Measurements from ENCODE around the gene ZNF341. TPM values are rescaled to one million over a fixed set of nuclear protein-coding genes. Genes with fewer than 3 reads are reported as not detected.

ZNF341 gene
- total RNA-seq, 1 donor from 2014 or later: 1.8 TPM

DNA sequence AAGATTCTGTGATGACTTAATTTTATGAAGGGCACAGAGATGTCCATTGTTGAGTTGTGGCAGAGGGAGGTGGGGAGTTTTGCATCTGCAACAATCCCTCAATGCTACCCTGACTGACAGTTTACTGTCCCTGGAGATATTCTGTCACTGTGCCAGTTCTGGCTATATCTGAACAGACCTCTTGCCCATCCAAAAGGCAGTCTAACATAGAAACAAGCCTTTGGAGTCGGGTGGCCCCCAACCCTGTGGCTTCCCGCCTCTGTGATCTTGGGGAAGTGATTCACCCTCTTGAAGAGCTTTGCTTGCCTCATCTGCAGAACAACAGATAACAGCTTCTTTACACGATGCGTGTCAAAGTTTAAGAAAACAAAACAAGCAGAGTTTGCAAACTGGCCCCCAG is 41.8 kb upstream of the ZNF341 start:
- H3K9me3 ChIP-seq (replicated peaks): no peaks in the 10 kb centered on the region
- H3K4me1 ChIP-seq: peaks cover 31% of the 10 kb centered on the region
- H3K27me3 ChIP-seq (ENCODE audit: low read depth): no peaks in the 10 kb centered on the region
- TF ChIP-seq CTCF (IDR thresholded peaks at IDR 0.05; ENCODE audit: borderline replicate concordance): no peak
- no peaks in the 10 kb centered on the region for H3K36me3 ChIP-seq
- no peak overlapping the region for H3K27ac ChIP-seq (replicated peaks)
- H3K4me3 ChIP-seq: no peak overlapping the region
- intact Hi-C loops (cut with micrococcal nuclease): no loop called here
- no peak for DNase-seq

DNA sequence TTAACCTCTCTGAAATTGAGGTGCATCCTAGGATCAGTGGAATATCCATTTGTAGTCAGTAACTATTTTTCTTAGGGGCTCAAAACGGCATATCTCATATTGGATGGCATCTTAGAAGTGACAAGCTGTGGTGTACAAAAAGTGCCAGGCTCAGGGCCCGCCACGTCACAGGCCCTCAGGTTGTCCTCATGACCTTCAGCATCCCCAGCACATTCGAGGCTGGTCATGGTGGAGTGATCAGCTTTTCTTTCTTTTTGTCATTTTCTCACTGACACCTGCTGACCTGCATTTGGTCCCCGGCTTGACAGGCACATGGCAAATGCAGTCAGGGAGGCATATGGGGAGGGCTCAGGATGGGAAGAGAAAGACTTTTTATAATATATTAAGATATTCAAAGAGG is 38.5 kb upstream of the ZNF341 start:
- no peak for DNase-seq
- H3K4me3 ChIP-seq: no peak overlapping the region
- no peak for TF ChIP-seq CTCF (IDR thresholded peaks at IDR 0.05; ENCODE audit: borderline replicate concordance)
- no peak overlapping the region for H3K27ac ChIP-seq (replicated peaks)
- H3K9me3 ChIP-seq (replicated peaks): no peaks in the 10 kb centered on the region
- H3K4me1 ChIP-seq: peaks cover 17% of the 10 kb centered on the region
- intact Hi-C loops (cut with micrococcal nuclease): no loop called here
- no peaks in the 10 kb centered on the region for H3K27me3 ChIP-seq (ENCODE audit: low read depth)
- no peaks in the 10 kb centered on the region for H3K36me3 ChIP-seq

DNA sequence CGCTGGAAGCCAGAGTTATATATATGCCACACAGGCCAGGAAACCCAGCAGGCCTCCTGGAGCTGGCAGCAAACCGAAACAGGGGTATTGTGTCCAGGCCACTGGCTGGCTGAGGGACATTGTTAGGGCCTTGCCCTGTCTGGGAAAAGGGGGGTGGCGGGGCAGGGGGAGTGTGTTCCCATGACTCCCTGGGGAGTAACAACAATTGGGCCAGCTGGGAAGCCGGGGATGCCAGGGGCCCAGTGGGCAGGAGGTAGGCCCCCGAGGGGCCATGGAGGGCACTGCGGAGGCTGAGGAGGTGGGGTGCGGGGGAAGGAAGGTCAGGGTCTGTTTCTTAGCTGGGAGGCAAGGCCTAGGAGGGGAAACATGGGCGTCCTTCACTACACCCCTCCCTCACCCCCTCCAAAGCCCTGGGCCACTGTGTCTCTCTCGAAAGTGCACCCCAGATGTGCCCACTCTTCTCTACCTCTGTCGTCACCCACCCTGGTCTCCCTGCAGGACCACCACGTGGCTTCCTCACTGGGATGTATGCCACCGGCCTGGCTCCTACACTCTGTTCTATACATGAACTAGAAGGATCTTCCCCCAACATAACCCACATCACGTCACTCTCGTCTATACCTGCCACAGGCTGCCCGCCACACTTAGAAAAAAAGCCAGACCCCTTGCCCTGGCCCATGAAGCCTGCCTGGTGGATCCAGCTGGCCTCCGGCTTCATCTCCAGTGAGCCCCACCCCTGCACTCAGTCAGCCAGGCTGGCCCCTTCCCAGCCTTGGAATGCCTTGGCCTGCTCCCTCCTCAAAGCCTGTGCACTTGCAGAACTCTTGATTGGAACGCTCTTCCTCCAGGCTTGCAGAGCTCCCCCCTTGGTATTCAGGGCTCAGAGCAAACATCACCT is 37.8 kb upstream of the ZNF341 start:
- no peak for TF ChIP-seq CTCF (IDR thresholded peaks at IDR 0.05; ENCODE audit: borderline replicate concordance)
- Histone ChIP-seq H3K4me1 (peaks cover 11% of the 10 kb centered on the region), H3K27ac (replicated peaks) (peak overlapping the region; percentile 55), H3K9me3 (replicated peaks) (no peaks in the 10 kb centered on the region), H3K4me3 (no peak overlapping the region), H3K27me3 (ENCODE audit: low read depth) (no peaks in the 10 kb centered on the region), H3K36me3 (no peaks in the 10 kb centered on the region)
- DNase-seq: peak; percentile 53
- intact Hi-C loops (cut with micrococcal nuclease): no loop called here

- peak overlapping the region; percentile 55 for H3K27ac ChIP-seq (replicated peaks)
- TF ChIP-seq CTCF (IDR thresholded peaks at IDR 0.05; ENCODE audit: borderline replicate concordance): no peak
- peaks cover 7% of the 10 kb centered on the region for H3K4me1 ChIP-seq
Observed at GRCh38 chr20:33694639-33695012, 37.2 kb upstream of the ZNF341 start.

GRCh38 chr20:33696448-33696847 is 35.3 kb upstream of the ZNF341 start:
- H3K27me3 ChIP-seq (ENCODE audit: low read depth): no peaks in the 10 kb centered on the region
- DNase-seq: no peak
- no peaks in the 10 kb centered on the region for H3K9me3 ChIP-seq (replicated peaks)
- intact Hi-C loops (cut with micrococcal nuclease): no loop called here
- TF ChIP-seq CTCF (IDR thresholded peaks at IDR 0.05; ENCODE audit: borderline replicate concordance): no peak
- no peaks in the 10 kb centered on the region for H3K36me3 ChIP-seq
- no peak overlapping the region for H3K27ac ChIP-seq (replicated peaks)
- no peak overlapping the region for H3K4me3 ChIP-seq
- peaks cover 7% of the 10 kb centered on the region for H3K4me1 ChIP-seq

More at GRCh38 chr20:33694639-33695012, 37.2 kb upstream of the ZNF341 start:
- no peaks in the 10 kb centered on the region for H3K36me3 ChIP-seq
- H3K27me3 ChIP-seq (ENCODE audit: low read depth): no peaks in the 10 kb centered on the region
- H3K9me3 ChIP-seq (replicated peaks): no peaks in the 10 kb centered on the region
- no peak overlapping the region for H3K4me3 ChIP-seq
- DNase-seq: no peak
- intact Hi-C loops (cut with micrococcal nuclease): no loop called here
